ENCODE data around the gene HRG.

The HRG gene

GRCh38 chr3:186665625-186666188, at the start of gene HRG:
TSS of gene HRG (plus strand) at chr3:186666014. CDS start at chr3:186666032, 18 bp downstream.
- Histone ChIP-seq H3K9ac (ENCODE audit: insufficient read length, low read depth) (no peak within 1 kb of the TSS), H3K4me1 (ENCODE audit: insufficient read depth, insufficient read length) (no peaks in the 10 kb centered on the region), H3K36me3 (ENCODE audit: insufficient read depth, insufficient read length, low read length) (no peaks in the 10 kb centered on the region), H3K4me3 (ENCODE audit: insufficient read length, low read depth) (no peak within 1 kb of the TSS), H3K27me3 (ENCODE audit: insufficient read depth, insufficient read length) (no peaks in the 10 kb centered on the region), H3K9me3 (ENCODE audit: insufficient read depth, low read length) (no peaks in the 10 kb centered on the region)
- DNase-seq (ENCODE audit: low read depth, low spot score), result no peak
- no peak for TF ChIP-seq YY1 (IDR thresholded peaks at IDR 0.05; ENCODE audit: insufficient read depth, insufficient read length)
- no peak for TF ChIP-seq SUZ12 (IDR thresholded peaks at IDR 0.05; ENCODE audit: extremely low read depth, insufficient read depth, insufficient read length)
- no peak for TF ChIP-seq ZNF274 (IDR thresholded peaks at IDR 0.05; ENCODE audit: low read depth, low read length)

GRCh38 chr3:186616299-186616617, 49.6 kb upstream of the HRG start:
- no peak for DNase-seq (ENCODE audit: low read depth, low spot score)
- TF ChIP-seq YY1 (IDR thresholded peaks at IDR 0.05; ENCODE audit: insufficient read depth, insufficient read length) (no peak), SUZ12 (IDR thresholded peaks at IDR 0.05; ENCODE audit: extremely low read depth, insufficient read depth, insufficient read length) (no peak), ZNF274 (IDR thresholded peaks at IDR 0.05; ENCODE audit: low read depth, low read length) (no peak)
- no peaks in the 10 kb centered on the region for H3K9me3 ChIP-seq (ENCODE audit: insufficient read depth, low read length)
- no peaks in the 10 kb centered on the region for H3K36me3 ChIP-seq (ENCODE audit: insufficient read depth, insufficient read length, low read length)
- peaks cover 4% of the 10 kb centered on the region for H3K4me1 ChIP-seq (ENCODE audit: insufficient read depth, insufficient read length)
- no peak overlapping the region for H3K9ac ChIP-seq (ENCODE audit: insufficient read length, low read depth)
- H3K27me3 ChIP-seq (ENCODE audit: insufficient read depth, insufficient read length), result peaks cover 18% of the 10 kb centered on the region
- no peak overlapping the region for H3K4me3 ChIP-seq (ENCODE audit: insufficient read length, low read depth)

DNA sequence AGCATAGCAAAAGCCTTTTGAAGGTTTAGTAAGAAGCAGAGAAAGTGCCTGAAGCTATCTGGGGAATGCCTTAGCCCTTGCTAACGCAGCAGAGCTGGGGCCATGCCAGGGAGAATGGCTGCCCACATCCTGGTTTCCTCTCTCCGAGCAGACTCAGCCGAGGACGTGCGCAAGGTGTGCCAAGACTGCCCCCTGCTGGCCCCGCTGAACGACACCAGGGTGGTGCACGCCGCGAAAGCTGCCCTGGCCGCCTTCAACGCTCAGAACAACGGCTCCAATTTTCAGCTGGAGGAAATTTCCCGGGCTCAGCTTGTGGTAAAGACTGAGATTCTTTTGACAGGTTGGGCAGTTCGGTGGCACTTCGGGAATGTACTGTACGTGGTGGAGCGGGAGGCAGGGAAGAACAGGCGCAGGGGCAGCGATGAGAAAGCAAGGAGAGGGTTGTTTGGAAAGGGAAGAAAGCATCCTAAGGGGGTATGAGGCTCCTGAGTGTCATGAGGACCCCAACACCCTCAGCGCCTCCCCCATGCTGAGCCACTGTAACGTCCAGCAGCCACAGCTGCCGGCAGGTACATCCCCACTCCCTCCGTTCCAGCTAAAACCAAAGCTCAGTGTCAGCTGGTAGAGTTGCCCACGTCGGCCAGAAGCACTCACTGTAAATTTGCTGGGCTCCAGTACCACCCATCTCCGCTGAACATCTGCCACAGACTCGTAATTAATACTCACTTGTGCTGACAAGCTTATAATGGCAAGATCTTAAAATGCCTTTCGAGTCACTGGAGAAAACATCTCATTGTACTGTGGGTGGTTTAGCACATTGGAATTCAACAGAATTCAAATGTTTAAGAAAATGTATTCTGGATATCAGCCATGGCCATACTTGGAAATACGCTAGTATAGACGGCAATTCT, 48.5 kb upstream of the HRG start:
- peak; percentile 60 for DNase-seq (ENCODE audit: low read depth, low spot score)
- TF ChIP-seq ZNF274 (IDR thresholded peaks at IDR 0.05; ENCODE audit: low read depth, low read length) (no peak), SUZ12 (IDR thresholded peaks at IDR 0.05; ENCODE audit: extremely low read depth, insufficient read depth, insufficient read length) (no peak), YY1 (IDR thresholded peaks at IDR 0.05; ENCODE audit: insufficient read depth, insufficient read length) (peak; percentile 58)
- Histone ChIP-seq H3K4me1 (ENCODE audit: insufficient read depth, insufficient read length) (peaks cover 4% of the 10 kb centered on the region), H3K9ac (ENCODE audit: insufficient read length, low read depth) (peak overlapping the region; percentile 54), H3K4me3 (ENCODE audit: insufficient read length, low read depth) (no peak overlapping the region), H3K9me3 (ENCODE audit: insufficient read depth, low read length) (no peaks in the 10 kb centered on the region), H3K36me3 (ENCODE audit: insufficient read depth, insufficient read length, low read length) (no peaks in the 10 kb centered on the region), H3K27me3 (ENCODE audit: insufficient read depth, insufficient read length) (peaks cover 18% of the 10 kb centered on the region)

DNA sequence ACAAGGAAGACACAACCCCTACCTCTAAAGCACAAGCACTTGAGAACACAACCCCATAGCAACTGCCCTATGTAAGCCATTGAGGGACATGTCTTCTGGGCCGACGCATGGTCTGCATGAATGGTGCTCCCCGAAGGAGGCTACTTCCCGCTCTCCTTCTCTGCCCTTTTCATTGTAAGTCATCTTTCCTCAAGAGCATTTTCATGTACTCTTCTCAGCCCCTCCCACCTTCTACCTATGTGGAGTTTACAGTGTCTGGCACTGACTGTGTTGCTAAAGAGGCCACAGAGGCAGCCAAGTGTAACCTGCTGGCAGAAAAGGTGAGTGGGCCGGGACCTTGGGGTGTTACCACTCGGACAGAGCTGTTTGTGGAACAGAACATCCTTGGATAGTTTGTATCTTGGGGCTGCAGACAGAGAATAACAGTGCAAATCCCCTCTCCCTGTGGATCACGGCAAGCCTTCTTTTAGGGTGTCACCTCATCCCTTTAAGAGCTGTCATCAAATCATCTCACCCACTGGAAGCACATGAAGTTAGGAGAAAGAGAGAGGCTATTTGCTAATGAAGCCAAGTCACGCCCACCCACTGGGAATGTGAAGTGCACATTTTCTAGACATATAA, 47.4 kb upstream of the HRG start:
- TF ChIP-seq ZNF274 (IDR thresholded peaks at IDR 0.05; ENCODE audit: low read depth, low read length) (no peak), SUZ12 (IDR thresholded peaks at IDR 0.05; ENCODE audit: extremely low read depth, insufficient read depth, insufficient read length) (no peak), YY1 (IDR thresholded peaks at IDR 0.05; ENCODE audit: insufficient read depth, insufficient read length) (no peak)
- H3K4me3 ChIP-seq (ENCODE audit: insufficient read length, low read depth), result no peak overlapping the region
- no peaks in the 10 kb centered on the region for H3K36me3 ChIP-seq (ENCODE audit: insufficient read depth, insufficient read length, low read length)
- H3K9me3 ChIP-seq (ENCODE audit: insufficient read depth, low read length), result no peaks in the 10 kb centered on the region
- H3K9ac ChIP-seq (ENCODE audit: insufficient read length, low read depth), result no peak overlapping the region
- H3K27me3 ChIP-seq (ENCODE audit: insufficient read depth, insufficient read length), result peaks cover 18% of the 10 kb centered on the region
- no peak for DNase-seq (ENCODE audit: low read depth, low spot score)
- H3K4me1 ChIP-seq (ENCODE audit: insufficient read depth, insufficient read length), result peaks cover 4% of the 10 kb centered on the region

- DNase-seq (ENCODE audit: low read depth, low spot score), result no peak
- TF ChIP-seq SUZ12 (IDR thresholded peaks at IDR 0.05; ENCODE audit: extremely low read depth, insufficient read depth, insufficient read length), result no peak
- TF ChIP-seq YY1 (IDR thresholded peaks at IDR 0.05; ENCODE audit: insufficient read depth, insufficient read length), result no peak
- TF ChIP-seq ZNF274 (IDR thresholded peaks at IDR 0.05; ENCODE audit: low read depth, low read length), result no peak
Observed at GRCh38 chr3:186619787-186620212, 46.0 kb upstream of the HRG start.

DNA sequence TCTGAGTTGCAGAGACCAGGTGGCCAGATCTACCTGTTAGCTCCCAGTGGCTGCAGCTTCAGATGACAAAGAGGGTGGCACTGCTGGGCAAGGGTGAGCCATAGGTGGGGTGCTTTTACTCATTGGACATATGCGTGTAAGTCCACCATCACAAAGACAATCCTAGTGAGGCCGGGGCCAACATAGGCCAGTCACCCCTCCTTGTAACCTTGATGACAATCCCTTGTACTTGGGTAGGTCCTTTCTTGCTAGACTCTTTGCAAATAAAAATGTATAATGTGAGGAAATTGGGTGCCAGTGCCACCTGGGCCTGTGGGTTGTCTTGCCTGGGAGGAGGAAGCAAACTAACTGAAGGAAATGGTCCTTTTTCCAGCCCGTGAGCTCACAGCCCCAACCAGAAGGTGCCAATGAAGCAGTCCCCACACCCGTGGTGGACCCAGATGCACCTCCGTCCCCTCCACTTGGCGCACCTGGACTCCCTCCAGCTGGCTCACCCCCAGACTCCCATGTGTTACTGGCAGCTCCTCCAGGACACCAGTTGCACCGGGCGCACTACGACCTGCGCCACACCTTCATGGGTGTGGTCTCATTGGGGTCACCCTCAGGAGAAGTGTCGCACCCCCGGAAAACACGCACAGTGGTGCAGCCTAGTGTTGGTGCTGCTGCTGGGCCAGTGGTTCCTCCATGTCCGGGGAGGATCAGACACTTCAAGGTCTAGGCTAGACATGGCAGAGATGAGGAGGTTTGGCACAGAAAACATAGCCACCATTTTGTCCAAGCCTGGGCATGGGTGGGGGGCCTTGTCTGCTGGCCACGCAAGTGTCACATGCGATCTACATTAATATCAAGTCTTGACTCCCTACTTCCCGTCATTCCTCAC, 45.4 kb upstream of the HRG start:
- DNase-seq (ENCODE audit: low read depth, low spot score), result no peak
- Histone ChIP-seq H3K27me3 (ENCODE audit: insufficient read depth, insufficient read length) (peaks cover 18% of the 10 kb centered on the region), H3K36me3 (ENCODE audit: insufficient read depth, insufficient read length, low read length) (no peaks in the 10 kb centered on the region), H3K9me3 (ENCODE audit: insufficient read depth, low read length) (no peaks in the 10 kb centered on the region), H3K9ac (ENCODE audit: insufficient read length, low read depth) (no peak overlapping the region), H3K4me3 (ENCODE audit: insufficient read length, low read depth) (no peak overlapping the region), H3K4me1 (ENCODE audit: insufficient read depth, insufficient read length) (peaks cover 4% of the 10 kb centered on the region)
- TF ChIP-seq ZNF274 (IDR thresholded peaks at IDR 0.05; ENCODE audit: low read depth, low read length) (no peak), YY1 (IDR thresholded peaks at IDR 0.05; ENCODE audit: insufficient read depth, insufficient read length) (no peak), SUZ12 (IDR thresholded peaks at IDR 0.05; ENCODE audit: extremely low read depth, insufficient read depth, insufficient read length) (no peak)

More at GRCh38 chr3:186619787-186620212, 46.0 kb upstream of the HRG start:
- Histone ChIP-seq H3K4me3 (ENCODE audit: insufficient read length, low read depth) (no peak overlapping the region), H3K9ac (ENCODE audit: insufficient read length, low read depth) (no peak overlapping the region), H3K36me3 (ENCODE audit: insufficient read depth, insufficient read length, low read length) (no peaks in the 10 kb centered on the region), H3K4me1 (ENCODE audit: insufficient read depth, insufficient read length) (peaks cover 4% of the 10 kb centered on the region), H3K9me3 (ENCODE audit: insufficient read depth, low read length) (no peaks in the 10 kb centered on the region), H3K27me3 (ENCODE audit: insufficient read depth, insufficient read length) (peaks cover 18% of the 10 kb centered on the region)
